Erythroblast (primary cell): ENCODE data around the gene GUCY2D.
"Not testable (repeated sequence)": the region's sequence is repeated elsewhere in the genome, so short reads cannot be mapped to it uniquely, and the experiment has no call there.

Source experiments
- DNase-seq, 2 experiments: peaks; one replicate each; lab custom pipeline; 2025; lab: John Stamatoyannopoulos, UW
- GATA1 ChIP-seq: IDR thresholded peaks from 2 replicates; pipeline ENCODE4 v1.6.1; 2011; ENCODE audit warnings: low read depth, mild to moderate bottlenecking, control low read depth, low read length, moderate library complexity
- POLR2A ChIP-seq: IDR thresholded peaks from 2 replicates; pipeline ENCODE4 v1.6.1; 2011; ENCODE audit warnings: mild to moderate bottlenecking, low read length

The GUCY2D gene

GRCh38 chr17:8001976-8002720 is at the start of gene GUCY2D:
TSS of gene GUCY2D (plus strand) at chr17:8002615. CDS start at chr17:8003048, 433 bp downstream.
- TF ChIP-seq GATA1 = no peak

GRCh38 chr17:7953266-7953665 is 49.1 kb upstream of the GUCY2D start:
- DNase-seq = not testable (repeated sequence)

More at GRCh38 chr17:8001976-8002720, at the start of gene GUCY2D:
- no peak for DNase-seq

- DNase-seq = no peak
- TF ChIP-seq GATA1 = no peak
- no peak for TF ChIP-seq POLR2A
These were observed 46.8 kb upstream of the GUCY2D start for GRCh38 chr17:7955414-7956227.

- DNase-seq = no peak
- no peak for TF ChIP-seq POLR2A
- no peak for TF ChIP-seq GATA1
These were observed 46.0 kb upstream of the GUCY2D start for GRCh38 chr17:7956228-7956965.

- no peak for DNase-seq
- TF ChIP-seq GATA1 (no peak), POLR2A (no peak)
These were observed 42.7 kb upstream of the GUCY2D start for GRCh38 chr17:7959503-7960253.

- TF ChIP-seq POLR2A = no peak
- TF ChIP-seq GATA1 = no peak
- DNase-seq = no peak
These were observed 41.0 kb upstream of the GUCY2D start for GRCh38 chr17:7961421-7961820.

GRCh38 chr17:7967751-7968150 is 34.7 kb upstream of the GUCY2D start:
- no peak for DNase-seq
- TF ChIP-seq POLR2A = no peak
- TF ChIP-seq GATA1 = no peak

GRCh38 chr17:7969433-7969832 is 33.0 kb upstream of the GUCY2D start:
- TF ChIP-seq POLR2A (no peak), GATA1 (no peak)
- DNase-seq = no peak

- TF ChIP-seq GATA1 = no peak
- TF ChIP-seq POLR2A = no peak
- DNase-seq = no peak
These were observed 30.8 kb upstream of the GUCY2D start for GRCh38 chr17:7971651-7972050.

- TF ChIP-seq POLR2A (no peak), GATA1 (no peak)
- no peak for DNase-seq
These were observed 30.2 kb upstream of the GUCY2D start for GRCh38 chr17:7972131-7972785.

GRCh38 chr17:7974638-7975131 is 27.7 kb upstream of the GUCY2D start:
- TF ChIP-seq GATA1 = no peak

GRCh38 chr17:7977039-7977438 is 25.4 kb upstream of the GUCY2D start:
- TF ChIP-seq GATA1 (no peak), POLR2A (no peak)
- no peak for DNase-seq

More at GRCh38 chr17:7974638-7975131, 27.7 kb upstream of the GUCY2D start:
- DNase-seq = no peak
